Tibial nerve (tissue), 4 donors: Measurements from ENCODE around the gene TMPRSS11D.

Experiments
- CTCF ChIP-seq, 5 experiments: fragments of 200-600 bp in 3 of 5; fragments of 450-650 bp in 2 of 5; sonication (generic) in 3 of 5; IDR thresholded peaks; one replicate each; pipeline ENCODE4 v1.5.1; 2016 to 2019; ENCODE audit warnings: antibody characterized with exemption in 5 of 5, mild to moderate bottlenecking in 3 of 5, moderate library complexity in 2 of 5
- EP300 ChIP-seq, 2 donors: sonication (generic); formaldehyde crosslinking; IDR thresholded peaks; one replicate each; pipeline ENCODE4 v1.6.1; 2017; ENCODE audit warnings: antibody characterized with exemption in 2 of 2, mild to moderate bottlenecking in 1 of 2

GRCh38 chr4:67886281-67886680 is 2.5 kb upstream of the TMPRSS11D start:
- no peak for TF ChIP-seq EP300 (IDR thresholded peaks at IDR 0.05)
- TF ChIP-seq CTCF (IDR thresholded peaks at IDR 0.05), result no peak
